Measurements from ENCODE around the gene SDR39U1.

SDR39U1 gene

GRCh38 chr14:24439830-24440605 is 2.6 kb downstream of the SDR39U1 start:
- TF ChIP-seq SIN3A (IDR thresholded peaks at IDR 0.05; ENCODE audit: borderline replicate concordance, insufficient read depth, low read length) (no peak), REST (IDR thresholded peaks at IDR 0.05; ENCODE audit: insufficient read depth in 1 of 2, low read depth in 2 of 2, low read length in 2 of 2) (no peak), FOXP2 (optimal IDR thresholded peaks at IDR 0.05; ENCODE audit: borderline replicate concordance, extremely low read depth, extremely low read length, insufficient read depth) (no peak), TAF1 (IDR thresholded peaks at IDR 0.05; ENCODE audit: borderline replicate concordance, insufficient read depth, low read length) (no peak), POLR2AphosphoS5 (IDR thresholded peaks at IDR 0.05; ENCODE audit: low read depth, low read length) (no peak)

- TF ChIP-seq SIN3A (IDR thresholded peaks at IDR 0.05; ENCODE audit: borderline replicate concordance, insufficient read depth, low read length) (no peak), TAF1 (IDR thresholded peaks at IDR 0.05; ENCODE audit: borderline replicate concordance, insufficient read depth, low read length) (no peak), FOXP2 (optimal IDR thresholded peaks at IDR 0.05; ENCODE audit: borderline replicate concordance, extremely low read depth, extremely low read length, insufficient read depth) (no peak), REST (IDR thresholded peaks at IDR 0.05; ENCODE audit: insufficient read depth in 1 of 2, low read depth in 2 of 2, low read length in 2 of 2) (no peak), POLR2AphosphoS5 (IDR thresholded peaks at IDR 0.05; ENCODE audit: low read depth, low read length) (no peak)
Observed at GRCh38 chr14:24439257-24439656, 3.3 kb downstream of the SDR39U1 start.

- TF ChIP-seq POLR2AphosphoS5 (IDR thresholded peaks at IDR 0.05; ENCODE audit: low read depth, low read length) (peak; percentile 28; the same call in 1 of the 2 replicates), SIN3A (IDR thresholded peaks at IDR 0.05; ENCODE audit: borderline replicate concordance, insufficient read depth, low read length) (no peak)
Observed at GRCh38 chr14:24438223-24439097, 4.1 kb downstream of the SDR39U1 start.

- no peak for TF ChIP-seq REST (IDR thresholded peaks at IDR 0.05; ENCODE audit: insufficient read depth in 1 of 2, low read depth in 2 of 2, low read length in 2 of 2)
Observed at GRCh38 chr14:24437736-24438067, 4.9 kb downstream of the SDR39U1 start.

- TF ChIP-seq SIN3A (IDR thresholded peaks at IDR 0.05; ENCODE audit: borderline replicate concordance, insufficient read depth, low read length) = no peak
- TF ChIP-seq TAF1 (IDR thresholded peaks at IDR 0.05; ENCODE audit: borderline replicate concordance, insufficient read depth, low read length) = no peak
- TF ChIP-seq POLR2AphosphoS5 (IDR thresholded peaks at IDR 0.05; ENCODE audit: low read depth, low read length) = no peak
- TF ChIP-seq FOXP2 (optimal IDR thresholded peaks at IDR 0.05; ENCODE audit: borderline replicate concordance, extremely low read depth, extremely low read length, insufficient read depth) = no peak
- no peak for TF ChIP-seq REST (IDR thresholded peaks at IDR 0.05; ENCODE audit: insufficient read depth in 1 of 2, low read depth in 2 of 2, low read length in 2 of 2)
Observed at GRCh38 chr14:24437020-24437735, 5.4 kb downstream of the SDR39U1 start.

All from PFSK-1 (cell line).